DMS79 (cell line): ENCODE data around the gene CCDC91.
"Not testable (repeated sequence)": the region's sequence is repeated elsewhere in the genome, so short reads cannot be mapped to it uniquely, and the experiment has no call there.

Experiments used
- DNase-seq: peaks from one replicate; lab custom pipeline; 2025; lab: John Stamatoyannopoulos, UW

The CCDC91 gene

GRCh38 chr12:28367993-28368392 is 177.7 kb downstream of the CCDC91 start:
- DNase-seq, result no peak

GRCh38 chr12:28369483-28369882 is 179.2 kb downstream of the CCDC91 start:
- DNase-seq, result no peak

GRCh38 chr12:28374556-28374955 is 184.3 kb downstream of the CCDC91 start:
- DNase-seq, result no peak

- DNase-seq, result no peak
Observed at GRCh38 chr12:28378736-28379135, 188.5 kb downstream of the CCDC91 start.

GRCh38 chr12:28379779-28380178 is 189.5 kb downstream of the CCDC91 start:
- DNase-seq, result not testable (repeated sequence)

- no peak for DNase-seq
Observed at GRCh38 chr12:28383368-28383767, 193.1 kb downstream of the CCDC91 start.

DNA sequence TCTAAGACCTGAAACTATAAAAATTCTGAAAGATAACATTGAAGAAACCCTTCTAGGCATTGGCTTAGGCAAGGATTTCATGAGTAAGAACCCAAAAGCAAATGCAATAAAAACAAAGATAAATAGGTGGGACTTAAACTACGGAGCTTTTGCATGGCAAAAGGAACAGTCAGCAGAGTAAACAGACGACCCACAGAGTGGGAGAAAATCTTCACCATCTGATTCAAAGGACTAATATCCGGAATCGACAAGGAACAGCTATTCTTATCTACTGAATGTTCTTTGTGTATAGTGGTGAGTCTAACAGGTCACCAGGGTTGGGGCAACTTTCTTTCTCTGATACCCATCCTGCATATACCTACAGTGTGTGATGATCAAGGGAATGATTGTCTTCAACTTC is 198.6 kb downstream of the CCDC91 start:
- DNase-seq, result no peak

DNA sequence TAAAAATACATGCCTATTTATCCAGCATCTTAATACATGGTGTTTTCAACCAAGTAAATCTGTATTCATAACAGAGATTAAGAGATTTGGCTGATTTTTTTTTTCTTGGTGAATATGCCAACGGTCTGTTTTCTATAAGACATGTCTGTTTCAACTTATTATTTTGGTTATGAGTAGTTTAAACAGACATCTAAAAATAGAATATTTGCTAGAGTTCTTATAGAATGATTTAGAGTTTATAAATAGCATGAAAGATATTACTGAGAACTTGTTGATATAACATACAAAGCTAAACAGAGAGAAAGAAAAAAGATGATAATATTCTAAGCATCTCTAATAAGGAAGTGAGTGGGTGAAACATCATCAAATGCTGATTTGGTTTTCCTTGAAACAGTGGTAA is 199.9 kb downstream of the CCDC91 start:
- DNase-seq, result no peak

DNA sequence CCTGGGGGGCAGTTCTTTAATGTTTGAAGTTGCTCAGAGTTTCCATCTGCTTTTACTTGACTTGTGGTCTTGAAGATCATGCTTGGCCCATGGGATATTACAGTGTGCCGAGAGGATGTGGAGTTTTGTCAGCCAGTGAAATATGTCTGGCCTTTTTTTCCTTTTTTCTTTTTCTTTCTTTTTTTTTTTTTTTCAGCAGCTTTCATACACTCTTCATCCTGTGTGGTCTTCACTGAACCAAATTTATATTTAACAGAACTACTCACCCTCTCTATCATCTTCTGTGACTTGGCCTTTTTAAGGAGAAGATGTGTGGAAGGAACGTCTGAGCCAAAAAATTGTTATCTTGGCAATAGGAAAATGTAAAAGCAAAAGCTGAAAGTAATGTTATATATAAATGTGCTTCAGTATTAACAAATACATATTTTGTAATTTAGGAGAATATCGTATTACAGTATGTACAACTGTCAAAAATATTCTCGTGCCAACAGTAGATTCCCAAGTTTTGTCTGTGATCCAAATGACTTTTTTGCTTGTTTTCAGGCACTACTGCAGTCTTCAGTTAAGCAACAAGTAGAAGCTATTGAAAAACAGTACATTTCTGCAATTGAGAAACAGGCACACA is 200.6 kb downstream of the CCDC91 start:
- DNase-seq, result no peak

GRCh38 chr12:28409892-28410291 is 219.6 kb downstream of the CCDC91 start:
- no peak for DNase-seq

- DNase-seq, result no peak
Observed at GRCh38 chr12:28413460-28414109, 223.3 kb downstream of the CCDC91 start.

GRCh38 chr12:28415755-28416154 is 225.5 kb downstream of the CCDC91 start:
- DNase-seq, result no peak

GRCh38 chr12:28421374-28421773 is 231.1 kb downstream of the CCDC91 start:
- no peak for DNase-seq

GRCh38 chr12:28424965-28425364 is 234.7 kb downstream of the CCDC91 start:
- no peak for DNase-seq

DNA sequence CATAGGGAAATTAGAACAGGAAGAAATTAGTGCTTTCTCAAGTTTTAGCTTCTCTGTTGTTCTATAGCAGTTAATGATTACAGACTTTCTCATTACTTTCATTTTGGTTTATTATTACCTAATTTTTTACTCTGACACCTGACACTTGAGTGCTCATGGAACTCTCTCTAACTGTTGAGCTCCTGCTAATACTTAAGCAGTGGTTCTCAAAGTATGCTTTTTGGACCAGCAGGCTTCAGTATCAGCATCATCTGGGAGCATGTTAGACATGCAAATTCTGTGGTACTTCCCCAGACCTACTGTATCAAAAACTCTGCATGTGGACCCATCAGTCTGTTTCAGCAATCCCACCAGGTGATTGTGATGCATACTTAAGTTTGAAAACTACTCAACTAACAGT is 235.3 kb downstream of the CCDC91 start:
- no peak for DNase-seq

DNA sequence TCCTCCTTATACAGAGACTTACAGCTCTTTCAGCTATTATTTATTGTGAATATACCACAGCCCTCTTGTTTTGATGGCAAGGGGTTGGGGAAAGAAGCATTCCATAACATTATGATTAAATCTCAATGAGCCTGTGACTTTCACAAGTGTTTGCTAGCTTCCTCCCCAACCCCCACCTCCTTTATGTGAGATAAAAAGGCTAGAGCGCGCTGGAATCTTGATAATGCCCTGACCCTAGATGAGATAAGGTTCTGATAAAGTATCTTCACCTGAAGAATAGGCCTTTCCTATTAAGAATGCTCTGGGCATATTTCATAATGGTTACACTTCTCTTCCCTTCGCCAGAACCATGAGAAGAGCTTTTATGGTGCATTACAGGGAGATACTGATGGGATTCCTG is 236.8 kb downstream of the CCDC91 start:
- DNase-seq, result no peak

DNA sequence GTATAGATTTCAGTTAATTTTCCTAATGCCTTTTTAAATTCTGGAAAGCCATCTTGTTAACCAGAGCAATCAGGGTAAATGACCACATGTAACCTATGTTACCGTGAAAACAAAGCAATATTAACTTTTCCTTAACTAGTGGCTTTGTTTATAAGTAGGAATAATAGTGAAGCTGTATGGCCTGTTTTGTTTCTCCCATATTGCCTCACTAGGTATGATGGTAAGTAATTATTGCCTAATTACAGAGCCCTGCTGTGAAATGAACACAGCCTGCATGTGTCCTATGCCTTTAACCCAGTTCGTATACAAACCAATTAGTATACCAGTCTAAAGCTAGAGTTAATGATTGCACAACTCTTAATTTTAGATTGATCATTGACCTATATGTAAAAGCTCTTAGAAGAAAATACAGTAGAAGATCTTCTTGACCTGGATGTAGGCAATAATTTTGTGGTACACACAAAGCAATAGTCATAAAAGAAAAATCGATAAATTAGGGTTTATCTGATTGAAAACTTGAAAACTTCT is 249.9 kb downstream of the CCDC91 start:
- DNase-seq, result no peak

DNA sequence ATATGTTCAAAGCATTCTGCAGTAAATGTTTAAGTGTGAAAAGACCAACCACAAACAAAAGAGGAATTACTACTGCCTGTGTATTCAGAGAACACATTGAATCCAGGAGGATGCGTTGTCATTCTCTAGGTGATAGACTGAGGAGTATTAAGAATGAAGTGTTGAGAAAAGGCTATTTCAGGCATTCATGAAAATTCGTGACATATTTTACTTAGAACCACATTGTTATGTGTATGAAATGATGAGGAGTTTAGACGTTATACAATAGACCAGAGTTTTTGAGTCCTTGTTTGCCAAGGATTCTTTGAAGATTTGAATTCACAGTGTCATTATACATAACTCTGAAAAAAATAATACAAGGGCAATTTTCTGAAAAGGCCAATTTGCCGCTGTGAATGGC is 251.8 kb downstream of the CCDC91 start:
- DNase-seq, result no peak

DNA sequence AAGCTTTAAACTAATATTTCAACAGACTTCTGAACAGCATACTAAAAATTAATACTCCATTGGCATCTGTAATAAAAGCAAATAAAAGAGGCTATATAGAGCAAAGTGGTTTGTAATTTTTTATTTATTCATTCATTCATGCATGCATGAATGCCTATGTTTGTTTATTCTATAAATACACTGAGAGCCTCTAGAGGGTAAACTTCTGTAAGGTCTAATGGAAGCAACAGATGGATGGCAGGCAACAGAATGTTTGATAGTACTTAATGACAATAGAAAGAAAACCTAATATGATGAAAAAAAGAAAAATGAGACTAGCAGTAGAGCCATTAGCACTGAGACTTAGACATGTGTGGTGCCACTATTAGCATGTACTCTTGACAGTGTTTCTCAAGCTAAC is 253.1 kb downstream of the CCDC91 start:
- DNase-seq, result peak; percentile 90

- DNase-seq, result no peak
Observed at GRCh38 chr12:28446031-28446430, 255.8 kb downstream of the CCDC91 start.

GRCh38 chr12:28453686-28454085 is 263.4 kb downstream of the CCDC91 start:
- no peak for DNase-seq

GRCh38 chr12:28456934-28457710 is 266.9 kb downstream of the CCDC91 start:
- peak; percentile 42 for DNase-seq

DNA sequence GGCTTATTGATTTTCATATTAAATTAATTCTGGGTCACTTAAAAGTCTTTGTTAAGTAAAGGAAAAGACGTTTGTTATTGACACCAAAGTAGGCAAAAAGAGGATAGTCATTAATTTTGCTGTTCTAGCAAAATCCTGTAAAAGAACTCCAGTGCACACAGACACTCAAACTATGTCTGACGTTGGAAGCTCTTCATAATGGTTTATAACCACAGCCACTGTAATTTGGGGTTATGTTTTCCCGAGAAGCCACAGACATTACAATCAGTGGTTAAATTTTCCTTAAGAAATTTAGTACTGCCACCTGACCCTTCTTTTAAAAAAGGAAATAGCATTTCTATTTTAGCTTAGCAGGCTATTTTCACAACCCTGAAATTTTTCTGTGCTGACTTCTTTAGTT is 267.5 kb downstream of the CCDC91 start:
- DNase-seq, result no peak
